ENCODE results near the gene TTLL7.

DNA sequence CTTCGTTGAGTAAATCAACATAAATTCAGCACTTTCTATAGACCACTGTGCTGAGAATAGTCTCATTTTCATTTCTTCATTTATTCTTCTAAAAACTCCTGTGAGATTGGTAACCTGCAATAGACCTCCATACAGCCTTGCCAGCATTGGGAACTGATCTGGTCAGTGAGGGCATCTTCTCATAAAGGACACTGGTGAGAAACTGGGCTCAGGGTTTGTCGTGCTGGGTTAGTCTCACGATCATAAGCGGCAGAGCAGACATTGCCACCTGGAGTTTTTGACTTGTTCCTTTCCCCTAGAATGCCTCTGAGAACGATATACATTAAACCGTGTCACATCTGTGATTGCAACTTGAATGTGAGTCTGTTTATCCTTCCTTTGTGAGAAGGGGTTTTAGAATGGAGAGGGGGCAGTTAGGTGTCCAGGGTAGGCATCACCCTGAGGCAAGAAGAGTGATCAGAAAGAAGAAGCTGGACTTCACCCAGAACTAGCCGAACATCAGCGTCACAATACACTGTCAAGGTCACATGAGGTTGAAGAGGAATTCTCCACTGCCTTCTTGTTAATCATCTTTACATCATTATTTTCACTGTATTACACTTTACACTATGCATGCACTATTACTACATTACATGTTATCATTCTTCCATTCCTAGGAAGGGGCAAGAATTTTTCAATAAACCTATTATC, 1.4 kb upstream of the TTLL7 start:
- TF ChIP-seq POLR2A (IDR thresholded peaks at IDR 0.05; ENCODE audit: low read depth, low read length) (no peak), POLR2AphosphoS5 (IDR thresholded peaks at IDR 0.05; ENCODE audit: low read depth, low read length) (no peak), TAF1 (IDR thresholded peaks at IDR 0.05; ENCODE audit: borderline replicate concordance, low read depth, low read length) (no peak)
